Esophagus muscularis mucosa (tissue), 4 donors: ENCODE results near the gene ARHGDIG. TPM values are rescaled to one million over a fixed set of nuclear protein-coding genes. Genes with fewer than 3 reads are reported as not detected.

Experiments used
- DNase-seq: peaks from one replicate; pipeline ENCODE4 v3.0.0-alpha.2; 2017; ENCODE audit errors: extremely low spot score
- H3K27ac ChIP-seq, 4 donors: fragments of 200-600 bp; sonication (generic); replicated peaks in 1 of 4; 1 replicate in 3 of 4; 2 replicates in 1 of 4; pipeline ENCODE4 v1.5.1; 2016 to 2019; ENCODE audit warnings: mild to moderate bottlenecking in 1 of 4
- H3K27me3 ChIP-seq, 4 donors: fragments of 200-600 bp; sonication (generic); one replicate each; pipeline versions ENCODE4 v1.5.1 to v1.6.0; 2016 to 2019
- H3K36me3 ChIP-seq, 4 donors: fragments of 200-600 bp; sonication (generic); one replicate each; pipeline ENCODE4 v1.5.1; 2016 to 2019
- H3K4me1 ChIP-seq, 4 donors: fragments of 200-600 bp; sonication (generic); one replicate each; pipeline ENCODE4 v1.5.1; 2016 to 2019
- H3K4me3 ChIP-seq, 4 donors: fragments of 200-600 bp; sonication (generic); 1 replicate in 2 of 4; 2 replicates in 2 of 4; pipeline ENCODE4 v1.5.1; 2016 to 2019; ENCODE audit warnings: mild to moderate bottlenecking in 4 of 4, moderate library complexity in 1 of 4
- H3K9me3 ChIP-seq, 4 donors: fragments of 200-600 bp; sonication (generic); 1 replicate in 3 of 4; 2 replicates in 1 of 4; pipeline ENCODE4 v1.5.1; 2016 to 2019
- EP300 ChIP-seq: sonication (generic); formaldehyde crosslinking; IDR thresholded peaks from one replicate; pipeline ENCODE4 v1.6.1; 2017; ENCODE audit warnings: antibody characterized with exemption
- POLR2A ChIP-seq: fragments of 450-650 bp; IDR thresholded peaks from one replicate; pipeline ENCODE4 v1.6.1; 2017; ENCODE audit warnings: antibody characterized with exemption, moderate library complexity, mild to moderate bottlenecking, low read depth
- POLR2AphosphoS5 ChIP-seq, 2 donors: sonication (generic); formaldehyde crosslinking; IDR thresholded peaks; one replicate each; pipeline ENCODE4 v1.6.1; 2017; ENCODE audit warnings: antibody characterized with exemption in 2 of 2
- WGBS: methylation state at CpG from one replicate; pipeline ENCODE4 v1.1.5; 2018; 5-methylcytosine and 5-hydroxymethylcytosine counted together
- intact Hi-C: fragments of 100-400 bp; cut with DNase I; formaldehyde crosslinking; loops from one replicate; pipeline ENCODE4 v1.15.1; 2023
- total RNA-seq, 4 donors: library from RNA; depleted of rRNA; stranded (reverse); fragments of >200 nt; gene quantifications; one replicate each; pipeline versions ENCODE4 v1.1.0 to v1.2.1, GENCODE V29; 2016
- TF ChIP-seq, protein P1 (sequence below), 3 experiments: fragments of 200-600 bp in 2 of 3; fragments of 450-650 bp in 1 of 3; sonication (generic) in 2 of 3; IDR thresholded peaks; one replicate each; pipeline ENCODE4 v1.5.1; 2017 to 2019; ENCODE audit warnings: antibody characterized with exemption in 3 of 3, mild to moderate bottlenecking in 2 of 3, moderate library complexity in 1 of 3

The ARHGDIG gene
- total RNA-seq, 4 donors from 2014 or later, result 0.80 to 4.8 (median 3.0) TPM

DNA sequence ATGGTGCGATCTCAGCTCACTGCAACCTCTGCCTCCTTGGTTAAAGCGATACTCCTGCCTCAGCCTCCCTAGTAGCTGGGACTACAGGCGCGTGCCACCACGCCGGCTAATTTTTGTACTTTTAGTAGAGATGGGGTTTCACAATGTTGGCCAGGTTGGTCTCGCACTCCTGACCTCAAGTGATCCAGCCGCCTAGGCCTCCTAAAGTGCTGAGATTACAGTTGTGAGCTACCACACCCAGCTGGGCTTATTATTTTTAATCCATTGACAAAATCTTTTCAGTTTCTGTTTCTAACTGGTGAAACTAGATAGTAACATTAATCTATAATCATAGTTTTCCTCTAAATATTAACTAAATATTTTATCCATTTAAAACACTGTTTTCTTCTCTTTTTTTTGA is 39.8 kb upstream of the ARHGDIG start:
- H3K4me1 ChIP-seq, result peaks cover 21 to 46% (median 42%) of the 10 kb centered on the region in 4 donors
- intact Hi-C loops, result no loop called here
- peaks cover 0 to 10% (median 0%) of the 10 kb centered on the region in 4 donors for H3K36me3 ChIP-seq
- TF ChIP-seq POLR2AphosphoS5 (IDR thresholded peaks at IDR 0.05) (no peak), POLR2A (no peak), EP300 (no peak)
- TF ChIP-seq, protein P1, sequence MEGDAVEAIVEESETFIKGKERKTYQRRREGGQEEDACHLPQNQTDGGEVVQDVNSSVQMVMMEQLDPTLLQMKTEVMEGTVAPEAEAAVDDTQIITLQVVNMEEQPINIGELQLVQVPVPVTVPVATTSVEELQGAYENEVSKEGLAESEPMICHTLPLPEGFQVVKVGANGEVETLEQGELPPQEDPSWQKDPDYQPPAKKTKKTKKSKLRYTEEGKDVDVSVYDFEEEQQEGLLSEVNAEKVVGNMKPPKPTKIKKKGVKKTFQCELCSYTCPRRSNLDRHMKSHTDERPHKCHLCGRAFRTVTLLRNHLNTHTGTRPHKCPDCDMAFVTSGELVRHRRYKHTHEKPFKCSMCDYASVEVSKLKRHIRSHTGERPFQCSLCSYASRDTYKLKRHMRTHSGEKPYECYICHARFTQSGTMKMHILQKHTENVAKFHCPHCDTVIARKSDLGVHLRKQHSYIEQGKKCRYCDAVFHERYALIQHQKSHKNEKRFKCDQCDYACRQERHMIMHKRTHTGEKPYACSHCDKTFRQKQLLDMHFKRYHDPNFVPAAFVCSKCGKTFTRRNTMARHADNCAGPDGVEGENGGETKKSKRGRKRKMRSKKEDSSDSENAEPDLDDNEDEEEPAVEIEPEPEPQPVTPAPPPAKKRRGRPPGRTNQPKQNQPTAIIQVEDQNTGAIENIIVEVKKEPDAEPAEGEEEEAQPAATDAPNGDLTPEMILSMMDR (IDR thresholded peaks at IDR 0.05), result no peak
- no peaks in the 10 kb centered on the region for H3K9me3 ChIP-seq
- no peaks in the 10 kb centered on the region for H3K27me3 ChIP-seq
- H3K27ac ChIP-seq, result peak overlapping the region; percentile 2 to 60 (median 20)
- 96% methylated on average over 8 of the region's 8 CpGs for WGBS
- no peak for DNase-seq
- H3K4me3 ChIP-seq, result no peak overlapping the region

DNA sequence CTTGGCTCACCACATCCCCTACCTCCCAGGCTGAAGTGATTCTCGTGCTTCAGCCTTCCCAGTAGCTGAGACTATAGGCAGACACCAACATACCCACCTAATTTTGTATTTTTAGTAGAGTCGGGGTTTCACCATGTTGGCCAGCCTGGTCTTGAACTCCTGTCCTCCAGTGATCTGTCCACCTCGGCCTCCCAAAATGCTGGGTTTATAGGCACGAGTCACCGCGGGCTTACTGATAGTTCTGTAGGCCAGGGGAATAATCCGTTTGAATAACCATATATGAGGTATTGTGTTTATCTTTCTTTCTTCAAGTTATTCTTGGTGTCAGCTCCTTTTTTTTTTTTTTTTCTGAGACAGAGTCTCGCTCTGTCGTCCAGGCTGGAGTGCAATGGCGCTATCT is 38.1 kb upstream of the ARHGDIG start:
- Histone ChIP-seq H3K27me3 (no peaks in the 10 kb centered on the region), H3K9me3 (no peaks in the 10 kb centered on the region), H3K4me1 (peaks cover 11 to 37% (median 34%) of the 10 kb centered on the region in 4 donors), H3K27ac (peak overlapping the region; percentile 28 to 50 (median 30)), H3K36me3 (peaks cover 0 to 11% (median 0%) of the 10 kb centered on the region in 4 donors), H3K4me3 (no peak overlapping the region)
- WGBS, result 62% methylated on average over 10 of the region's 10 CpGs
- no peak for DNase-seq
- no peak for TF ChIP-seq POLR2A
- no peak for TF ChIP-seq POLR2AphosphoS5 (IDR thresholded peaks at IDR 0.05)
- TF ChIP-seq, protein P1 (IDR thresholded peaks at IDR 0.05), result no peak
- no peak for TF ChIP-seq EP300
- intact Hi-C loops, result no loop called here

DNA sequence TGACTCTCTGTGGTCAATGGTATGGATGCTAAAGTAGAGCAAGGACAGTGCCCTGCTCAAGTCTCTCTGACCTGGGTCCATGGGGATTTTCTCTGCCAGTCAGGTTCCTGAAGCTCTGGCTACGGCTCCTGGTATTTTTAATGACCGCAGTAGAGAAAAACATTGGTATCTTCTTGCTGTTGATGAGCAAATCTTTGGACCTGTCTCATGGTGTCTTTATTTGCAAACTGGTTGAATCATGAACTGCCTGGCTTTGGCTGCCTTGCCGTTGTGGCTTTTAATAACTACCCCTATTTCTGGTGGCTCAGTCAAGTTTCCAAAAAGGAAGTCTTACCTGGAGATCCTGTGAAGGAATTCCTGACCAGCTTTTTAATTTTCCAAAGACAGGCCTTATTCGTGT is 37.0 kb upstream of the ARHGDIG start:
- TF ChIP-seq, protein P1 (IDR thresholded peaks at IDR 0.05), result no peak
- Histone ChIP-seq H3K27ac (peak overlapping the region in 2 of 4 donors; percentile 9 to 18), H3K4me3 (no peak overlapping the region), H3K4me1 (peaks cover 11 to 37% (median 34%) of the 10 kb centered on the region in 4 donors), H3K36me3 (peaks cover 0 to 11% (median 3%) of the 10 kb centered on the region in 4 donors), H3K9me3 (no peaks in the 10 kb centered on the region), H3K27me3 (no peaks in the 10 kb centered on the region)
- intact Hi-C loops, result no loop called here
- 81% methylated on average over 4 of the region's 4 CpGs for WGBS
- DNase-seq, result no peak

DNA sequence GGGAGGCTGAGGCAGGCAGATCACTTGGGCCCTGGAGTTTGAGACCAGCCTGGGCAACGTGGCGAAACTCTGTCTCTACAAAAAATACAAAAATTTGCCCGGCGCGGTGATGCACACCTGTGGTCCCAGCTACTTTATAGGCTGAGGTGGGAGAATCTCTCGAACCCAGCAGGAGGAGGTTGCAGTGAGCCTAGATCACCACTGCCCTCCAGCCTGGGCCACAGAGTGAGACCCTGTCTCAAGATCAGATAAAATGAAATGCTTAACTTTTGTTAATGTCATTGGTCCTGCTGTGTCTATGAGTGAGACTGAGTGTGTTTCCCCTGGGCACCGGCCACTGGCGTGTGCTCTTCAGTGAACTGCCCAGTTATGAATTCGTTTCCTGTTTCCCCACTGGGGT is 35.3 kb upstream of the ARHGDIG start:
- no peaks in the 10 kb centered on the region for H3K9me3 ChIP-seq
- H3K4me3 ChIP-seq, result no peak overlapping the region
- no peak overlapping the region for H3K27ac ChIP-seq
- H3K4me1 ChIP-seq, result peaks cover 11 to 29% (median 27%) of the 10 kb centered on the region in 4 donors
- 99% methylated on average over 9 of the region's 9 CpGs for WGBS
- no peaks in the 10 kb centered on the region for H3K27me3 ChIP-seq
- TF ChIP-seq, protein P1 (IDR thresholded peaks at IDR 0.05), result no peak
- TF ChIP-seq POLR2AphosphoS5 (IDR thresholded peaks at IDR 0.05), result no peak
- no peak for TF ChIP-seq EP300
- TF ChIP-seq POLR2A, result no peak
- intact Hi-C loops, result no loop called here
- peaks cover 3 to 26% (median 16%) of the 10 kb centered on the region in 4 donors for H3K36me3 ChIP-seq
- no peak for DNase-seq

DNA sequence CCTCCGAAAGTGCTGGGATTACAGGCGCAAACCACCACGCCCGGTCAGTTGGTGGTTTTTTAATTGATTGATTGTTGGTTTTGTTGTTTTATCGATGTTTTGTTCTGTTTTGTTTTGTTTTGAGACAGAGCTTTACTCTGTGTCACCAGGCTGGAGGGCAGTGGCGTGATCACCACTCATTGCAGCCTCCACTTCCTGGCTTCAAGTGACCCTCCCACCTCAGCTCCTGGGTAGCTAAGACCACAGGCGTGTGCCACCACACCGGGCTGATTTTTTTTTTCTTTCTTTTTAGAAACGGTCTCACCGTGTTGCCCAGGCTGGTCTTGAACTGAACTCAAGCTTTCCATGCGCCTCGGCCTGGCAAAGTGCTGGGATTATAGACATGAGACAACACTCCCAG is 33.4 kb upstream of the ARHGDIG start:
- TF ChIP-seq POLR2A, result no peak
- TF ChIP-seq POLR2AphosphoS5 (IDR thresholded peaks at IDR 0.05), result no peak
- TF ChIP-seq, protein P1 (IDR thresholded peaks at IDR 0.05), result no peak
- no peak for TF ChIP-seq EP300

More for the DNA sequence above, 33.4 kb upstream of the ARHGDIG start:
- Histone ChIP-seq H3K27me3 (no peaks in the 10 kb centered on the region), H3K4me1 (peaks cover 0 to 9% (median 8%) of the 10 kb centered on the region in 4 donors), H3K4me3 (no peak overlapping the region), H3K36me3 (peaks cover 12 to 43% (median 27%) of the 10 kb centered on the region in 4 donors), H3K9me3 (no peaks in the 10 kb centered on the region), H3K27ac (no peak overlapping the region)
- 96% methylated on average over 12 of the region's 12 CpGs for WGBS
- DNase-seq, result no peak
- intact Hi-C loops, result no loop called here
